Measurements from ENCODE around the gene GCNT3. TPM values are rescaled to one million over a fixed set of nuclear protein-coding genes. Genes with fewer than 3 reads are reported as not detected.
A peak's percentile ranks its signal among the peaks of the same experiment; 100 is the strongest.

The GCNT3 gene
- total RNA-seq, 1 experiment from 2014 or later, result 11.6 TPM

- no peak overlapping the region for H3K27ac Mint-ChIP-seq (ENCODE audit: unreplicated experiment)
- no peaks in the 10 kb centered on the region for H3K9me3 Mint-ChIP-seq (ENCODE audit: low read depth, unreplicated experiment)
- intact Hi-C loops (cut with micrococcal nuclease; ENCODE audit: unreplicated experiment), result no loop called here
- peaks cover 34% of the 10 kb centered on the region for H3K4me1 Mint-ChIP-seq (ENCODE audit: low read depth, unreplicated experiment)
- TF ChIP-seq, protein P1, sequence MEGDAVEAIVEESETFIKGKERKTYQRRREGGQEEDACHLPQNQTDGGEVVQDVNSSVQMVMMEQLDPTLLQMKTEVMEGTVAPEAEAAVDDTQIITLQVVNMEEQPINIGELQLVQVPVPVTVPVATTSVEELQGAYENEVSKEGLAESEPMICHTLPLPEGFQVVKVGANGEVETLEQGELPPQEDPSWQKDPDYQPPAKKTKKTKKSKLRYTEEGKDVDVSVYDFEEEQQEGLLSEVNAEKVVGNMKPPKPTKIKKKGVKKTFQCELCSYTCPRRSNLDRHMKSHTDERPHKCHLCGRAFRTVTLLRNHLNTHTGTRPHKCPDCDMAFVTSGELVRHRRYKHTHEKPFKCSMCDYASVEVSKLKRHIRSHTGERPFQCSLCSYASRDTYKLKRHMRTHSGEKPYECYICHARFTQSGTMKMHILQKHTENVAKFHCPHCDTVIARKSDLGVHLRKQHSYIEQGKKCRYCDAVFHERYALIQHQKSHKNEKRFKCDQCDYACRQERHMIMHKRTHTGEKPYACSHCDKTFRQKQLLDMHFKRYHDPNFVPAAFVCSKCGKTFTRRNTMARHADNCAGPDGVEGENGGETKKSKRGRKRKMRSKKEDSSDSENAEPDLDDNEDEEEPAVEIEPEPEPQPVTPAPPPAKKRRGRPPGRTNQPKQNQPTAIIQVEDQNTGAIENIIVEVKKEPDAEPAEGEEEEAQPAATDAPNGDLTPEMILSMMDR (IDR thresholded peaks at IDR 0.05; ENCODE audit: unreplicated experiment), result no peak
- H3K27me3 Mint-ChIP-seq (ENCODE audit: unreplicated experiment), result no peaks in the 10 kb centered on the region
- H3K36me3 Mint-ChIP-seq (ENCODE audit: insufficient read depth, unreplicated experiment), result no peaks in the 10 kb centered on the region
- BruUV-seq (replicated peaks), result no TSS peak
- CTCF ChIA-PET, result interaction anchor here (0.8 to 1.7 kb wide), 3 partner anchors 11 to 28 kb away, joined by 4 to 8 read pairs (median 8); no protein-coding TSS in a partner anchor
- H3K4me3 Mint-ChIP-seq (ENCODE audit: low read depth, unreplicated experiment), result no peak overlapping the region
- no peak for DNase-seq
These were observed 44.3 kb upstream of the GCNT3 start for GRCh38 chr15:59567324-59567723.

GRCh38 chr15:59569477-59569876, 42.1 kb upstream of the GCNT3 start:
- CTCF ChIA-PET, result interaction anchor here (0.6 to 1.4 kb wide), 3 partner anchors 37 to 61 kb away, joined by 3 to 5 read pairs (median 4); partner anchors contain the start of gene GCNT3
- Mint-ChIP-seq H3K4me3 (ENCODE audit: low read depth, unreplicated experiment) (no peak overlapping the region), H3K27ac (ENCODE audit: unreplicated experiment) (peak overlapping the region; percentile 95), H3K4me1 (ENCODE audit: low read depth, unreplicated experiment) (peaks cover 44% of the 10 kb centered on the region), H3K36me3 (ENCODE audit: insufficient read depth, unreplicated experiment) (no peaks in the 10 kb centered on the region), H3K27me3 (ENCODE audit: unreplicated experiment) (no peaks in the 10 kb centered on the region), H3K9me3 (ENCODE audit: low read depth, unreplicated experiment) (no peaks in the 10 kb centered on the region)
- TF ChIP-seq, protein P1 (IDR thresholded peaks at IDR 0.05; ENCODE audit: unreplicated experiment), result no peak
- no peak for DNase-seq
- intact Hi-C loops (cut with micrococcal nuclease; ENCODE audit: unreplicated experiment), result loop anchor here (2.0 kb wide), 1 partner anchor 17 kb away; no protein-coding TSS in a partner anchor
- no TSS peak for BruUV-seq (replicated peaks)

DNA sequence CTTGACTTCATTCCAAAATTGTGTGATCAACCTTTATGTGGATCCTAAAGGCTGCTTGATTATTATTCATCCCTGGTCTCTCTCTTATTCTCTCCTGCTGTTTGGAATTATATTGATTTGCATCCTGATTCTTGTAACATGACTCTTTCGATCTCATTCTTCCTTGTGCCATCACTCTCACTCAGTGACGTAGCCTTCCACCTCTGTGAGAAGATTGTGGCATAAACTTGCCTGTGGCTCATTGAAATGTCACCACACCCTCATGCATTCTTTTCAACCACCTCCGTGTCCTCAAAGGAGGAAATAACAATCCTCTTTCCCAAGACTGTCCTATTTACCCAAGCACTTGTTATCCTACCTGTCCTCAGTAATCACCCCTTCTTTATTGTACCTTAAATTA, 41.3 kb upstream of the GCNT3 start:
- DNase-seq, result peak; percentile 68
- H3K36me3 Mint-ChIP-seq (ENCODE audit: insufficient read depth, unreplicated experiment), result no peaks in the 10 kb centered on the region
- TF ChIP-seq, protein P1 (IDR thresholded peaks at IDR 0.05; ENCODE audit: unreplicated experiment), result no peak
- no peaks in the 10 kb centered on the region for H3K9me3 Mint-ChIP-seq (ENCODE audit: low read depth, unreplicated experiment)
- H3K4me1 Mint-ChIP-seq (ENCODE audit: low read depth, unreplicated experiment), result peaks cover 44% of the 10 kb centered on the region
- CTCF ChIA-PET, result interaction anchor here (0.6 to 1.6 kb wide), 3 partner anchors 25 to 41 kb away, joined by 4 to 6 read pairs (median 5); partner anchors contain the start of gene GCNT3
- BruUV-seq (replicated peaks), result no TSS peak
- H3K27ac Mint-ChIP-seq (ENCODE audit: unreplicated experiment), result peak overlapping the region; percentile 95
- H3K4me3 Mint-ChIP-seq (ENCODE audit: low read depth, unreplicated experiment), result peak overlapping the region; percentile 19
- intact Hi-C loops (cut with micrococcal nuclease; ENCODE audit: unreplicated experiment), result loop anchor here (2.0 kb wide), 1 partner anchor 46 kb away; no protein-coding TSS in a partner anchor
- no peaks in the 10 kb centered on the region for H3K27me3 Mint-ChIP-seq (ENCODE audit: unreplicated experiment)

- Mint-ChIP-seq H3K4me3 (ENCODE audit: low read depth, unreplicated experiment) (no peak overlapping the region), H3K4me1 (ENCODE audit: low read depth, unreplicated experiment) (peaks cover 42% of the 10 kb centered on the region), H3K9me3 (ENCODE audit: low read depth, unreplicated experiment) (no peaks in the 10 kb centered on the region), H3K27ac (ENCODE audit: unreplicated experiment) (no peak overlapping the region), H3K36me3 (ENCODE audit: insufficient read depth, unreplicated experiment) (no peaks in the 10 kb centered on the region), H3K27me3 (ENCODE audit: unreplicated experiment) (no peaks in the 10 kb centered on the region)
- CTCF ChIA-PET, result interaction anchor here (0.7 to 1.6 kb wide), 4 partner anchors 20 to 163 kb away, joined by 4 to 7 read pairs (median 5); partner anchors contain the start of gene GCNT3
- intact Hi-C loops (cut with micrococcal nuclease; ENCODE audit: unreplicated experiment), result loop anchor here (2.0 kb wide), 1 partner anchor 45 kb away; no protein-coding TSS in a partner anchor
- TF ChIP-seq, protein P1 (IDR thresholded peaks at IDR 0.05; ENCODE audit: unreplicated experiment), result no peak
- DNase-seq, result no peak
- no TSS peak for BruUV-seq (replicated peaks)
These were observed 40.0 kb upstream of the GCNT3 start for GRCh38 chr15:59571606-59572005.

Data from Calu3 (cell line).